ENCODE measurements around the gene RER1.

GRCh38 chr1:2373551-2374251, 17.9 kb upstream of the RER1 start:
- TF ChIP-seq CTCF (IDR thresholded peaks at IDR 0.05) (no peak), POLR2A (IDR thresholded peaks at IDR 0.05) (no peak)

All from breast epithelium (tissue), 3 donors.